Chondrocyte (in vitro differentiated cells): ENCODE measurements around the gene SLC39A11. TPM values are rescaled to one million over a fixed set of nuclear protein-coding genes. Genes with fewer than 3 reads are reported as not detected.
"Not testable (repeated sequence)": the region's sequence is repeated elsewhere in the genome, so short reads cannot be mapped to it uniquely, and the experiment has no call there.

ENCODE experiments used
- DNase-seq: peaks from one replicate; pipeline ENCODE4 v3.0.0; 2021; ENCODE audit warnings: mixed read lengths, low spot score
- H3K27ac Mint-ChIP-seq: one replicate; pipeline ENCODE4 v1.8.0; 2021; ENCODE audit warnings: mild to moderate bottlenecking, moderate library complexity, mixed read lengths; ENCODE audit not compliant: unreplicated experiment
- H3K27me3 Mint-ChIP-seq: 2 replicates; pipeline ENCODE4 v1.8.0; 2021; ENCODE audit warnings: low read depth, mixed read lengths
- H3K36me3 Mint-ChIP-seq: 2 replicates; pipeline ENCODE4 v1.8.0; 2021; ENCODE audit warnings: low read depth, mixed read lengths
- H3K4me1 Mint-ChIP-seq: 2 replicates; pipeline ENCODE4 v1.8.0; 2021; ENCODE audit warnings: low read depth, mild to moderate bottlenecking, mixed read lengths
- H3K4me3 Mint-ChIP-seq: one replicate; pipeline ENCODE4 v1.8.0; 2021; ENCODE audit warnings: mild to moderate bottlenecking, moderate library complexity, mixed read lengths; ENCODE audit not compliant: unreplicated experiment
- H3K9me3 Mint-ChIP-seq: 2 replicates; pipeline ENCODE4 v1.8.0; 2021; ENCODE audit warnings: low read depth, mixed read lengths
- total RNA-seq: library from RNA; stranded (reverse); gene quantifications from 3 replicates; pipeline ENCODE4 v1.2.1, GENCODE V29; 2021
- TF ChIP-seq, protein P1 (sequence below): fragments of 200-600 bp; sonication (generic); IDR thresholded peaks from 2 replicates; pipeline ENCODE4 v1.5.0; 2021; ENCODE audit warnings: antibody characterized with exemption, mild to moderate bottlenecking, moderate library complexity

Gene SLC39A11
- total RNA-seq, 1 donor from 2014 or later = 25.3 TPM

DNA sequence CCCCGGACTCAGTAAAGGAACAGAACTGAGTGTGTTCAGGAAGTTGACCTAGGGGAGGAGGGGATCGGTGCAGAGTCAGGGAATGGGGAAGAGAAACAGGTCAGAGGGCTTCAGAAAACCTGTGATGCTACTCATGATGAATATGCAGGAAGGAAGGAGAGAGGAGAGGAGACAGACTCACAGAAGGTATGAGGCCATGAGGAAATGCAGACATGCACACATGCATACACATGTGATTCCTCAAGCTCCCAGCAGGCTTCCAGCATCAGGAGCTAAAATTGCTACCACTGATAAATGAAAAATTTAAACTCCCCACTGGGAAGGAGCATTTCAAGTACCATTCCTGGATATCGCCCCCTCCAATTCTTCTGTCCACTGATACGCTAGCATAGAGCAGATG is 262.6 kb downstream of the SLC39A11 start:
- Mint-ChIP-seq H3K4me3 (no peak overlapping the region), H3K36me3 (peaks cover 13% of the 10 kb centered on the region), H3K27me3 (no peaks in the 10 kb centered on the region), H3K27ac (no peak overlapping the region), H3K9me3 (peaks cover 16% of the 10 kb centered on the region), H3K4me1 (no peaks in the 10 kb centered on the region)
- TF ChIP-seq, protein P1, sequence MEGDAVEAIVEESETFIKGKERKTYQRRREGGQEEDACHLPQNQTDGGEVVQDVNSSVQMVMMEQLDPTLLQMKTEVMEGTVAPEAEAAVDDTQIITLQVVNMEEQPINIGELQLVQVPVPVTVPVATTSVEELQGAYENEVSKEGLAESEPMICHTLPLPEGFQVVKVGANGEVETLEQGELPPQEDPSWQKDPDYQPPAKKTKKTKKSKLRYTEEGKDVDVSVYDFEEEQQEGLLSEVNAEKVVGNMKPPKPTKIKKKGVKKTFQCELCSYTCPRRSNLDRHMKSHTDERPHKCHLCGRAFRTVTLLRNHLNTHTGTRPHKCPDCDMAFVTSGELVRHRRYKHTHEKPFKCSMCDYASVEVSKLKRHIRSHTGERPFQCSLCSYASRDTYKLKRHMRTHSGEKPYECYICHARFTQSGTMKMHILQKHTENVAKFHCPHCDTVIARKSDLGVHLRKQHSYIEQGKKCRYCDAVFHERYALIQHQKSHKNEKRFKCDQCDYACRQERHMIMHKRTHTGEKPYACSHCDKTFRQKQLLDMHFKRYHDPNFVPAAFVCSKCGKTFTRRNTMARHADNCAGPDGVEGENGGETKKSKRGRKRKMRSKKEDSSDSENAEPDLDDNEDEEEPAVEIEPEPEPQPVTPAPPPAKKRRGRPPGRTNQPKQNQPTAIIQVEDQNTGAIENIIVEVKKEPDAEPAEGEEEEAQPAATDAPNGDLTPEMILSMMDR = no peak
- no peak for DNase-seq

DNA sequence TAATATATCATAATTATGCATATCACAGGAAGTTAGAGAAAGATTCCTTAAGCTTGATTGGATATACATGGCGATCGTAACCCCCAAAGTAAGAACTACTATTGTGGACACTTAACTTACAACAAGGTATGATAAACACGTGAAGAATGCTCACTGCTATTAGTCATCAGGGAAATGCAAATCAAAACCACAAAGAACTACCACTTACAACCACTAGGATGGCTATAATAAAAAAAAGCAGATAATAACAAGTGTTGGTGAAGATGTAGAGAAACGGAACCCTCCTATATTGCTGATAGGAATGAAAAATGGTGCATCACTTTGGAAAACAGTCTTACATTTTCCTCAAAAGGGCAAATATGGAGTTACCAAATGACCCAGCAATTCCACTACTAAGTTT is 265.9 kb downstream of the SLC39A11 start:
- Mint-ChIP-seq H3K4me3 (no peak overlapping the region), H3K36me3 (peaks cover 24% of the 10 kb centered on the region), H3K4me1 (no peaks in the 10 kb centered on the region), H3K27ac (no peak overlapping the region), H3K9me3 (peaks cover 24% of the 10 kb centered on the region), H3K27me3 (no peaks in the 10 kb centered on the region)
- TF ChIP-seq, protein P1 = peak; percentile 40
- DNase-seq = no peak

- H3K27me3 Mint-ChIP-seq, DNase-seq, H3K27ac Mint-ChIP-seq, H3K4me1 Mint-ChIP-seq, H3K4me3 Mint-ChIP-seq: not testable (repeated sequence)
- Mint-ChIP-seq H3K9me3 (peaks cover 24% of the 10 kb centered on the region), H3K36me3 (peaks cover 24% of the 10 kb centered on the region)
Observed at GRCh38 chr17:72826059-72826458, 266.4 kb downstream of the SLC39A11 start.

- TF ChIP-seq, protein P1 = no peak
- Mint-ChIP-seq H3K36me3 (peaks cover 24% of the 10 kb centered on the region), H3K4me3 (no peak overlapping the region), H3K27me3 (no peaks in the 10 kb centered on the region), H3K27ac (no peak overlapping the region), H3K9me3 (peaks cover 24% of the 10 kb centered on the region), H3K4me1 (no peaks in the 10 kb centered on the region)
- DNase-seq = no peak
Observed at GRCh38 chr17:72825218-72825617, 267.3 kb downstream of the SLC39A11 start.

GRCh38 chr17:72824267-72824666 is 268.2 kb downstream of the SLC39A11 start:
- not testable (repeated sequence) for H3K4me3 Mint-ChIP-seq, H3K4me1 Mint-ChIP-seq, H3K27ac Mint-ChIP-seq, H3K27me3 Mint-ChIP-seq, DNase-seq
- peaks cover 24% of the 10 kb centered on the region for H3K36me3 Mint-ChIP-seq
- peaks cover 24% of the 10 kb centered on the region for H3K9me3 Mint-ChIP-seq

- Mint-ChIP-seq H3K4me1 (no peaks in the 10 kb centered on the region), H3K4me3 (no peak overlapping the region), H3K9me3 (peaks cover 24% of the 10 kb centered on the region), H3K27ac (no peak overlapping the region), H3K27me3 (no peaks in the 10 kb centered on the region), H3K36me3 (peaks cover 26% of the 10 kb centered on the region)
- DNase-seq = no peak
- TF ChIP-seq, protein P1 = no peak
Observed at GRCh38 chr17:72822358-72823023, 270.0 kb downstream of the SLC39A11 start.
